NCI-H526 treated with DMSO at 0.1 percent for 48 hours (cell line): ENCODE measurements around the gene BRS3.
"Not testable (repeated sequence)": the region's sequence is repeated elsewhere in the genome, so short reads cannot be mapped to it uniquely, and the experiment has no call there.

Experiments used
- DNase-seq: peaks from one replicate; lab custom pipeline; 2025; lab: John Stamatoyannopoulos, UW

Gene BRS3

DNA sequence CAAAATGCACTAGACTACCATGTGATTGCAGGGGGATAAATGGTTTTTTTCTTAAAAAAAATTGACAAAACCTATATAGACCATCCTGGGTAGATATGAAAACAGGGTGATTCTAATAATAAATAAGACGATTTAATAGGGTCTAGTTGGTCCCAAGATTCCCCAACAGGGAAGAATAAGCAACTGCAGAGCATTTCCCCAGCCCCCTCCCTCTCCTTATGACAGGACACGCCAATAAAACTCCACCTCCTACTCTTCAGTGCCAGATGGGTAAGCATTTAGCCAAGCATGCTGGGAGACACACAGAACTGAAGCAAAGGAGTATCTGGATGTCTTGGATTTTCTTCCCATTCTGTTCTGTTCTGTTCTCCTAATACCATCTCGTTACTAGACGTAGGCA lies at the start of gene BRS3:
TSS of gene BRS3 (plus strand) at position 301 of the 400 bp plus-strand sequence. CDS start 168 bp downstream, outside the sequence.
- no peak for DNase-seq

DNA sequence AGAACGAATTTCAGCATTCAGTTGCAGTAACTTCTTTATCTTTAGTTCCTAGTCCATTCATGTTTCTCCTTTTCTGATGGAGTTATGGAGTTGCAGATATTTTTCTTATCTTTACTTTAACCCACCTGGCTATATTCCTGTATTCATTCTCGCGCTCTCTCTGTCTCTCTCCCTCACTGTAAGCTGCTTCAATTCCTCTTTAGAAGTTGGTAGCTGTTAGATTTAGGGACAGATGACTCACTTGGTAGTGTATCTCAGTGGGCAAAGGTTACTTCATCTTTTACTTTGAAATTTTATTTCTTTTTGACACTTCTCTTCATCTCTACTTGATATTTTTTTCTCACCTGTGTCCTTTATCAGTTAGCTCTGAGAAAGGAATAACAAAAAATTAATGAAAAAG lies 49.6 kb upstream of the BRS3 start:
- DNase-seq, result no peak

DNA sequence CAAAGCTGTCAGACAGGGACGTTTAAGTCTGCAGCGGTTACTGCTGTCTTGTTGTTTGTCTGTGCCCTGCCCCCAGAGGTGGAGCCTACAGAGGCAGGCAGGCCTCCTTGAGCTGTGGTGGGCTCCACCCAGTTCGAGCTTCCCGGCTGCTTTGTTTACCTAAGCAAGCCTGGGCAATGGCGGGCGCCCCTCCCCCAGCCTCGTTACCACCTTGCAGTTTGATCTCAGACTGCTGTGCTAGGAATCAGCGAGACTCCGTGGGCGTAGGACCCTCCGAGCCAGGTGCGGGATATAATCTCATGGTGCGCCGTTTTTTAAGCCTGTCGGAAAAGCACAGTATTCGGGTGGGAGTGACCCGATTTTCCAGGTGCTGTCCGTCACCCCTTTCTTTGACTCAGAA lies 42.1 kb upstream of the BRS3 start:
- not testable (repeated sequence) for DNase-seq

DNA sequence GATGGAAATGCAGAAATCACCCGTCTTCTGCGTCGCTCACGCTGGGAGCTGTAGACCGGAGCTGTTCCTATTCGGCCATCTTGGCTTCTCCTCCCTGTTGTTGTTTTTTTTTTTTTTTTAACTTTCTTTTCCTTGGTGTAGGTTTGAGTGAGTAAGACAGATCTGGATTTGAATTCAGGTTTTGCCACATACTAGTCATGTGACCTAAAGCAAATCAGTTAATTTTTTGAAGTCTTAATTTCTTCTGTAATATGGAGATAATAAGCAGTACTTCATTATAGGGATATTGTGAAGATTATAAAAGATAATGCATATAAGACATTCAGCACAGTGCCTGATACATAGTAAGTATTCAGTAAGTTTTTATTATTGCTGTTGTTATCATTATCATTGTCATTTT lies 41.5 kb upstream of the BRS3 start:
- no peak for DNase-seq

DNA sequence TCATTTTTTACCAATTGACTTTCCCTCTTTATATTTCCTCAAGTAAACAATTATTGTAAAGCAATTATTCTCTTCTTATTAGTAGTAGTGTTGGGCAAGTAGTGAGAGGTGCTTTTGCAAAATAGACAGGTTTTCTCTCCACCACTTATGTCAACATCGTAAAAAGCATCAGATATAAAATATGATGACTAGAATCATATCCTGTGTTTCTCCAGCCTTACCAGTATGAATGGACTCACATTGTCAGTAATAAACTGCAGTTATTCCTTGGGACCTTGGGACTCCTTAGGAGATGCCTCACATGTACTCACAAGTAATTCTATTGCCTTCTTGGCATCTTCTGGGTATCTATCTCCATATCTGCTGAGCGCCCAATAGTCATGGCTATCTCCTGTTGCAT lies 40.4 kb upstream of the BRS3 start:
- no peak for DNase-seq

DNA sequence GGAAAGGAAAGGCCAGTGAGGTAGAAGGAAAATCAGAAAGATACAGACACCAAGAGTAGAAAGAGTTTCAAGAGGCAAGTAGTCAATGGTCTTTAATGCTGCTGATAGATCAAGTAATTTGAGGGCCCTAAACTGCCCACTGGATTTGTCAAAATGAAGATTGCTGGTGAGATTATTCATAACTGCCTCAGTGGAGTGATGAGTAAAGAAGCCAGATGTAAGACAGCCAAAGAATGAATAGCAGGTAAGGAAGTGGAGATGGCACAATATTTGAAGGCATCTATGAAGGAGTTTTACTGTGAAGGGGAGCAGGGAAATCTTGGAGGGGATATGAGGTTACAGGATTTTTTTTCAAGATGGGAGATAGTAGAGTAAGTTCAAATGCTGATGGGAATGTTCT lies 39.8 kb upstream of the BRS3 start:
- DNase-seq, result no peak

DNA sequence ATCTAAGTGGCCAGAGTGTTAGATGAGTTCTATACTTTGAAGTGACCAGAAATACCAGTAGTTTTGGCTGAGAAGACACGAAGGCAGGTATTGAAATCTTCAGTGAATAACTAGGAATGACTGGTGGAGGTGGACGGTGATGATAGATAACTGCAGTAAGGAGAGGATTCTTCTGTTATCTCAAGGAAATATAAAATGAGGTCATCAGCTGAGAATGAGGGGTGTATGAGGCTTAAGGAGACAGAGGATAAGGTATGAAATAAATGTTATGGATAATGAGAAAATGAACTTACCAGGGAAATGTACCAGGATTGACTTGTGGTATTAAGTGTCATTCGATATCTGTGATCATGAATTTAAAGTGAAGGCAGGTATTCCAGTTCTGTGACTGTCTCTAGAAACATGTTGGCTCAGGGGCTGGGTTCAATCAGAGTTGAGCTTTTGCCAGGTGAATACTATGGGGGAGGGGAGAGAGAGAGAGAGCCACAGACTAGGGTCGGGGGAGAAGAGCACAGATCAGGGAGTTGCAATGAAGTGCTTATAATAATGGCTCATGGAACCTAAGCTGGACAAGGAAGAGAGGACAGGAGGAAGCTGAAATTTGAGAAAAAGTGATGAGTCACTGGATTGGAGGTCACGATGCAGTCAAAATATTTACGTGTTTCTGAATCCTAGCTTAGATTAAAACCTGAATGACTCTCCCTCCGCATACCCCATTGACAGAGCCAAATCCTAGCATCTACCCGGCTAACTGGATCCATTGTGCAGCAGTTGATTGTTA lies 37.5 kb upstream of the BRS3 start:
- DNase-seq, result no peak

DNA sequence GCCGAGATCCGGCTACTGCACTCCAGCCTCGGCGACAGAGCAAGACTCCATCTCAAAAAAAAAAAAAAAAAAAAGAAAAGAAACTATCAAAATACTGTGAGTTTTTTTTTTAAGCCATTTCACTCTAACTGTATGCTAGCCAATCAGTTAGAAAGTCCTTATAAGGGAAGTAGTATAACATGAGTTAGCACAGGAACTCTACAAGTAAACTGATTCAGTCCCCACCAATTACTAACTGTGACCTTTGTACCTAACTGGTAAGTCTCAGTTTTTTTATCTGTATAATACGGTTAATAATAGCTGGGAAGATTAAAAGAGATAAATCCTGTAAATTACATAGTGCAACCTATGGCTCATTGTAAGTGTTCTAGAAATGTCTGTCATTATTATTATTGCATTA lies 35.1 kb upstream of the BRS3 start:
- no peak for DNase-seq

DNA sequence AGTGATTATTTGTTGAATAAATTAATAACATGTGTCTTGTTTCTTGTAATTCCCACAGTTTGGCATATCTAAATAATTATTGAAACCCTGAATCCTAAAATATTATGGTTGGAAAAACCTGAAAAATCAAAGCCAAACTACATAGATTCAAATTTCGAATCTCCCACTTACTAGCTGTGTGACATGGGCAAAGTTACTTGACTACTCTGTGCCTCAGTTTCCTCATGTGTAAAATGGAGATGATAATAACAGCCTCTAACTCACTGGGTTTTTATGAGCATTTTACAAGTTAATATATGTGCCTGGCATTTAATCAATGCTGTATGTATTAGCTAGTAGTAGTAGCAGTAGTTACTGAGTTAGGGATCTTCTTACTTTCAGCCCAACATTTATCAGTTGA lies 34.6 kb upstream of the BRS3 start:
- no peak for DNase-seq

DNA sequence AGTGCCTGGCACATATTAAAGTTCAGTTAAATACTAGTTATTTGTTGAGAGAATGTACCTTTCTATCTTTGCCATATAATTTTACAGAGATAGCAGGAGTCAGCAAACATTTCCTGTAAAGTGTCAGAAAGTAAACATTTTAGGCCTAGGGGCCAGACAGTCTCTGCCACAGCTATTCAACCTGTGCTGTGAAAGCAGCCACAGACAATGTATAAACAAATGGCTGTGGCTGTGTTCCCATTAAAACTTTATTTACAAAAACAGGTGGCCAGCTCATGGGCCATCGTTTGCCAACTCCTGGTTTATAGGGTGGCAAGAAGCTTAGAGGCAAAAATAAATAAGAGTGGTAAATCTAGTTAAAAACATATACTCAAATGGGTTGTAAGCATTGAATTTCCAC lies 34.0 kb upstream of the BRS3 start:
- no peak for DNase-seq

DNA sequence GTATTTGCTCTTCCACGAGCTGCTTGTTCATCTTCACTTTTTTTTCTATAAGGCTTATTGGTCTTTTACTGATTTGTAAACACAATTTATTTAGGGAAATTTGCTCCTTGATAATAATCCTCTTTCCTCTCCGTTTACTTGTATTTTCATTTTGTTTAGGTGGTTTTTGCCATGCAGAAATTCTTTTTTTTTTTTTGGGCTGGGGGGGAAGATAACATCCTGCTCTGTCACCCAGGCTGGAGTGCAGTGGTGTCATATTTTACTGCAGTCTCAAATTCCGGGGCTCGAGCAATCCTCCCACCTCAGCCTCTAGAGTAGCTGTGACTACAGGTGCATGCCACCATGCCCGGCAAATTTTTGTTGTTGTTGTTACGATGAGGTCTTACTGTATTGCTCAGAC lies 31.6 kb upstream of the BRS3 start:
- no peak for DNase-seq

DNA sequence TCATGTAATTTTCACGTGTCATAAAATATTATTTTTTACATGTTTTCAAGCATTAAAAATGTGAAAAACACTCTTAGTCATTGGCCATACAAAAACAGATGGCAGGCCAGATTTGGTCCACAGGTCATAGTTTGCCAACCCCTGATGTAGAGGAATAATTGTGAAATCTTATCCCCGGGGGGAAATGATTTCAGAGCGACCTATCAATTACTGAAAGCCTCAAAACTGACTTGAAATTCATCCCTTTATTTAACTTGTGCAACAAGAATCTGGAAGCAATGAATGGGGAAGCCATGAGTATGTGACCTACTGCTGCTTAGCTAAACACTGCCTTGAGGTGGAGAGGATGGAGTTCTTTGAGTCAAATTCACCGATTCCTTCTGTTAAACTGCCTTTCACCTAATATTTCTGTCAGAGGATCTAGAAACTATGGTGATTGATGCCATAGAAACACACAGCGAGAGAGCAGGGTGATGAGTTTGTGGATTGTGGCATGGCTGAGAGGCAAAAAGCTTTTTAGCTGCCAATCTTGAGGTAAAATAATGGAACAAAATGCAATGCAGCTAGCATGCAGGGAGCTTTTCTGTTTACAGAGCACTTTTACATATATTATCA lies 30.3 kb upstream of the BRS3 start:
- no peak for DNase-seq

DNA sequence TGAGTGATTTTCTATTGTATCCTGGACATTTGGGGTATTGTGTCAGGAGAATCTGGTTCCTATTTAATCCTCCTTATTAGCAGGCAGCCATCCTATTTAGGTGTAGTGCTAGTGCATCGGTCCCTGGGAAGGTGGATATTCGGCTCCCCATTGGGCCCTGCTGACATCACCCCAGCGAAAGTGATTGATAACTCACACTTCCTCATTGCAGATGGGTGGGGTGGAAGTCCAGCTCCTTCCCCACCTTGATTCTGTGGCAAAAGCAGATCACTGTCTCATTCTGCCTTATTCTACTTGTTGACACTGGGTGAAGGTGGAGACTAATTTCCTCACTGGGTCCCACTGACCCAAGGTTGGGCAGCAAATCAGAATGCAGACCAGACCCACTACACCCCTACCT lies 23.2 kb upstream of the BRS3 start:
- no peak for DNase-seq

DNA sequence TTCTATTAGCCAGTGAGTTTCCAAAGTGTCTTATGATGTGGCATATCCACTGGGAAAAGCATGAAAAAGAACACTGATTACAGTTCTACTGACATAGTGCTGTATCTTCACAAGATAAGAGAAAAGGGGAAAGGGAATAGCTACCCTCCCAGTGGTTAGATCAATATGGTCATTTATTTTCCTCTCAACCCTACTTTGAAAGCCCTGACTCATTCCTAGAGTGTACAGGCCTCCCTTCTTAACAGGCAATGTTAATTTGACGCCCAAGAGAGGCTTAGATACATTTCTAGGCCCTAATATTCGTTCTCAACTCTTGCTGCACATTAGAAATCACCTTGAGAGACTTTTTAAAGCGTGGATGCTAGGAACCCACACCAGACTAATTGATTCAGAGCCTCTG lies 20.4 kb upstream of the BRS3 start:
- no peak for DNase-seq

DNA sequence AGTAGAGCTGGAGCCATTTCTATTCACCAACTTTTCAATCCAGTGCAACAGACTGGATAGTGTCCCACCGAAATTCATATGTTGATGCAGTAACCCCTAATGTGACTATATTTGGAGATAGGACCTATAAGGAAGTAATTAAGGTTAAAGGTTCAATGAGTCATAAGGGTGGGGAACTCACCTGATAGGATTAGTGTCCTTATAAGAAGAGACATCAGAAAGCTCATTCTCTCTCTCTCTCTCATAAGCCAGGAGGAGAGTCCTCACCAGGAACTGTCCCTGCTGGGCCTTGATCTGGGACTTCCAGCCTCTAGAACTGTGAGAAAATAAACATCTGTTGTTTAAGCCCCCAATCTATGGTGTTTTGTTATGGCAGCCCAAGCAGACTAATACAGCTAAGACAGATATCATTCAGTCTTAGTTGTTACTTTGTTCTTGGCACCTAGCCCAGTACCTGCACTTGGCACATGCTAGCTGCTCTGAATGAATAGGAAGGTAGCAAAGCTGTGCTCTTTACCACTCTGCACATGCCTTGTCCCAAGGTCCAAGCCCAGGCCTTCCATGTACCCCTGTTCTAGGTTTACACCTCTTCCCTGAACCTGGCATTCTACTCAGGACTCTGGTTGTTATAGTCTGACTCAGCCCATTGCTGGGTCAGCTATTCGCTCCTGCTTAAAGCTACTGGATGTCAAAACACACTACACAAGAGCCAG lies 19.2 kb upstream of the BRS3 start:
- DNase-seq, result no peak

DNA sequence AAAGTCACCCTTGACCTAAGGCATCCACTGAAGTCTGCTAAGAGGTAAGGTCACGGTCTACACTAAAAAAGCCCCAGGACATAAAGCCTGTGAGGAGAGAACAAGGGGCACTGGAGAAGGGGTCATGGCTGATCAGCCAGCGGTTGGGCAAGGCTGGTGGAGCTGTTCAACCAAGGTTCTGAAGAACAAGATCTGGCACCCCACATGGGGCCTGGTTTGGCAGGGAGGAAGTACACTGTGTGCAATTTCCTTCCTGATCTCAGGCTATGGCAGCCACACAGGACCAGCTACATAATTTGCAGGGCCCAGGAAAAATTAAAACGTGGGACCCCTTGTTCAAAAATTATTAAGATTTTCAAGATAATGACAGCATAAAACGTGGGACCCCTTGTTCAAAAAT lies 14.1 kb upstream of the BRS3 start:
- DNase-seq, result no peak

DNA sequence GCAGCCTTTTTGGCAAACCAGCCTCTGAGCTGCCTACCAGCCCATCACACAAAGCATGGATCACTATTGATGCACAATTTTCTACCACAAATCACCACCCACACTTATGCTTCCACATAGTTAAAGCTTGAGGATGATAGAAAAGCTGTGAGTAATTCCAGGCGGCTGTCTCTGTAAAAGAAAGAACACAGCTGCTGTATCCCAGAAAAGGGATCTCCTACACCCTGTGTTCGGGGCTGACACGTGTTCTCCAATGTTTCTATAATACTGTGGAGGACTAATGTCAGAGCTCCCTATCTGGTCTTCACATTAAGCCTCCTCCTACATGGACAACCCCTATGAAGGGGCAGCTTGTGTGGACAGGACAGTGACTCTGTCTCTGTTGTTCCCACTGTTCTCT lies 12.5 kb upstream of the BRS3 start:
- no peak for DNase-seq

DNA sequence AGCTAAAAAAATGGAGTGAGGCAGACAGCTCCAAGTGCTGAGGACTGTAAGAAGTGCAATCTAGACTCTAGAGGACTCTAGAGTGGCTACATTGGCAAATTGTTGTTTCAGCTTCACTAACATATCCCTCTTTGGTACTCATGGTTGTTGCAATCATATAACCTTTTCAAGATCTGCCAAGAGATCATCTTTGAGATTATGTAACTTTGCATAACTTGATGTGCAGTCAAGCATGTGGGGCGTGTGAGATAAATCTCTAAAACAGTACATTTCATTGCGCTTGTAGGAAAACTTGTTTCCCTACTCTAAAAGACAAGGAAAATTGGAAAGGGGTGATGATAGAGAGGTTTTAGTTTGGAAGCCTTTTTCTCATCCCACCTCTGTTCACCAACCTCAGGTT lies 11.2 kb upstream of the BRS3 start:
- DNase-seq, result no peak

DNA sequence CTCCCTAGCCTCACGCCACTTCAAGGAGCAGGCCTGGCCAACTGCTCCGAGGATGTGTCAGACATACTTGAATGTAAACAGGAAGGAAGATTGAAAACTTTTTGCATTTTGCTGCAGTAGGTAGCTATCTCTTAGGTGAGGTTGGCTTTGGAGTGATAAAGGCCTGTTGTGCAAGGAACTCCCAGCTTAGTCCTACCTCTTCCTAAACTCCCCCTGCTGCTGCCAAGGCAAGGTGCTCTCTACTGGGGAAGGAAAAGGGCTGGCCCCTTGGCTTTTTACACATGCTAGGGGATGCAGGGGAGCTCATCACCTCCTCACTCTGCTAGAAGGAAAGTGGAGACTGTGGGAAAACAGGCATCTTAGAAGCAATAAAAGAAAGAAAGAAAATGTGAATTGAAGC lies 10.7 kb upstream of the BRS3 start:
- DNase-seq, result no peak

DNA sequence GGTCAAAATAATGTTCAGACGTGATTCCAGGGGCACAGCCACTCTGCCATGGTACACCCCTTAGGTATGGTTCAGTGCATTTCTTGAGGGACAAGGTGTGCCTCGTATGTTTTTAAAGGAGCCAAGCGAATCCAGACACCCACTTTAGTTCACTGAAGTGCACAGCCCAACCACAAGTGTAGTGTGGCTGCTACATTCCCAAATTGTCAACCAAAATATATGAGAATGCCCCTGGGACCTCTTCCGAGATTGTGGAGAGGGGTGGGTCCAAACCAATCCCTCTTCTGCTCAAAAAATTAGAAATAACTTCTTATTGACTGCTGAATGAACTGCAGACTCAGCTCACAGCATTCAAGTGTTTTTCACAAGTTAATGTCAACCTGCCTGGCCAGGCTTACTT lies 7.4 kb upstream of the BRS3 start:
- DNase-seq, result no peak

DNA sequence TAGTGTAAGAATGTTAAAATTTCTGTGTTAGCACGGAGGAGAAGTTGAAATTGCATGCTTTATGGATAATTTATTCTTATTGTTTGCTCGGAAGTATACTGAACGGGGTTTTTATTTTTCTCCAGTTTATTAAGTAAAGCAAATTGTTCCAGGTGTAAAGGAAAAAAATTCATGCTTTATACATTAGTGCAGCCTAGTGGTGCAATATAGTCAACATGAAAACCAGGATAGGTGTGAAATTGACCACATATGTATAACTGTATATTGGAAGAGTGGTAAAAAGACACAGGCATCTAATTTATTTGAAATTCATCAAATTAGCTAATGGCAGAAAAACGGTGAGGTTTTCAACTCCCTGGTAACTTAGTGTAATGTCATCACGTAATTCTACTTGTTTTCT lies 959 bp downstream of the BRS3 start:
- no peak for DNase-seq

DNA sequence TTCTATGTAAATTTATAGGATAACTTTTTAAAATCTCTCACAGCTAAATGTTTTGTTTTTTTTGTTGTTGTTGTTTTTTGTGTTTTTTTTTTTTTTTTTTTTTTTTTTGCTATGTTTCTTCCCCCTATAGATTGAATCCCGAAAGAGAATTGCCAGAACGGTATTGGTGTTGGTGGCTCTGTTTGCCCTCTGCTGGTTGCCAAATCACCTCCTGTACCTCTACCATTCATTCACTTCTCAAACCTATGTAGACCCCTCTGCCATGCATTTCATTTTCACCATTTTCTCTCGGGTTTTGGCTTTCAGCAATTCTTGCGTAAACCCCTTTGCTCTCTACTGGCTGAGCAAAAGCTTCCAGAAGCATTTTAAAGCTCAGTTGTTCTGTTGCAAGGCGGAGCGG lies 4.1 kb downstream of the BRS3 start:
- DNase-seq, result no peak

DNA sequence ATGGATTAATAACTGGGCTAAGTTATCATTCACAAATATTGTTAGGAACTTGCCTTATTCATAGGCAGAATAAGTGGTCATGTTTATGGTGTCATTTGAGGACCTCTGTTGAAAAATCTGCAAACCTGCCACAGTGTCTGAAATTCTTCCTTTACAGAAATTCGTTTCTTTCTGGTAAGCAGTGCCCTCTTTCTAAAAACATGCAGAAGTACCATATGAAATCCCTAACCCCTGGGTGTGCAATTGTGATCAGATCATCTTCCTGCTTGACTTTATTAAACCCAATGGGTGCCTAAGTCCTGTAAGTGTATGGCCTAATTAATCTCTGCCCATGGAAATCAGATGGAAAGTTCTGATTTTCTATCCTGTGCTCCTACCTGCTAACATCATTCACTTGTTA lies 5.3 kb downstream of the BRS3 start:
- DNase-seq, result no peak
